Measurements from ENCODE around the gene ATP8A2.

DNA sequence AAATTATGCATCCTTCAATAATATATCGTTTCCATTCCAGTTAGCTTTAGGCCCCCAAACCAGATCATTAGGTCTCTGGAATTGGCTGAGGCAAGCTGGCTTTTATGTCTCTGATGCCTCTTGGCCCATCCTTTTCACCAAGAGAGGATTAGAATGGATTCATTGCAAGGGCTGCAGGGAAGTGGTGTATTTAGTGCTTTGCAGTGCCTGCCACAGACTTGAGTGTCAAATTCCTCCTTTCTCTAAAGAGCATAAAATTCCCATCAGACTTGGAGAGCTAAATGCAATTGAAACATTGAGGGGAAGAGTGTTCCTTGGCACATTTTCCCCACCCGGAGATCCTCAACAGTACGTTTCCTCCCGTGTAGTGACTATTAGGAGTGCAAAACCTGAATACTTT is 302.6 kb downstream of the ATP8A2 start:
- TF ChIP-seq POLR2A (IDR thresholded peaks at IDR 0.05; ENCODE audit: extremely low read depth, insufficient read length) (no peak), MAX (IDR thresholded peaks at IDR 0.05; ENCODE audit: low read depth, low read length) (no peak)

Measured in NB4 (cell line).